GM19467 (cell line): Measurements from ENCODE around the gene FOXP3.

Experiments
- ATAC-seq: cut with Tn5 transposase; IDR thresholded peaks from one replicate; pipeline ENCODE4 v1.9.1; 2021; ENCODE audit warnings: mild to moderate bottlenecking, moderate library complexity; ENCODE audit not compliant: unreplicated experiment

FOXP3 gene

GRCh38 chrX:49250578-49250977, 13.9 kb downstream of the FOXP3 start:
- no peak for ATAC-seq

GRCh38 chrX:49250066-49250465, 14.4 kb downstream of the FOXP3 start:
- no peak for ATAC-seq

GRCh38 chrX:49249616-49250015, 14.9 kb downstream of the FOXP3 start:
- no peak for ATAC-seq

GRCh38 chrX:49249071-49249470, 15.4 kb downstream of the FOXP3 start:
- ATAC-seq, result no peak

GRCh38 chrX:49247916-49248811, 16.3 kb downstream of the FOXP3 start:
- ATAC-seq, result no peak

GRCh38 chrX:49247346-49247745, 17.2 kb downstream of the FOXP3 start:
- ATAC-seq, result no peak

GRCh38 chrX:49246541-49246940, 18.0 kb downstream of the FOXP3 start:
- ATAC-seq, result no peak

GRCh38 chrX:49244207-49244606, 20.3 kb downstream of the FOXP3 start:
- ATAC-seq, result no peak

GRCh38 chrX:49243166-49243565, 21.3 kb downstream of the FOXP3 start:
- ATAC-seq, result no peak

- no peak for ATAC-seq
Observed at GRCh38 chrX:49242545-49243066, 21.9 kb downstream of the FOXP3 start.

- ATAC-seq, result no peak
Observed at GRCh38 chrX:49238735-49239134, 25.8 kb downstream of the FOXP3 start.

- ATAC-seq, result no peak
Observed at GRCh38 chrX:49237060-49237459, 27.4 kb downstream of the FOXP3 start.

- ATAC-seq, result no peak
Observed at GRCh38 chrX:49233887-49234555, 30.5 kb downstream of the FOXP3 start.

GRCh38 chrX:49233176-49233575, 31.3 kb downstream of the FOXP3 start, which contains the start of gene CACNA1F:
Gene CACNA1F (minus strand): TSS chrX:49233340. CDS start chrX:49233309, 31 bp downstream.
- no peak for ATAC-seq

- no peak for ATAC-seq
Observed at GRCh38 chrX:49232525-49232924, 32.0 kb downstream of the FOXP3 start.

- ATAC-seq, result no peak
Observed at GRCh38 chrX:49231333-49232000, 33.0 kb downstream of the FOXP3 start.

- no peak for ATAC-seq
Observed at GRCh38 chrX:49230500-49231232, 33.8 kb downstream of the FOXP3 start.

GRCh38 chrX:49228185-49228584, 36.3 kb downstream of the FOXP3 start:
- no peak for ATAC-seq

- no peak for ATAC-seq
Observed at GRCh38 chrX:49227726-49228125, 36.8 kb downstream of the FOXP3 start.

GRCh38 chrX:49226946-49227345, 37.6 kb downstream of the FOXP3 start:
- no peak for ATAC-seq

- ATAC-seq, result no peak
Observed at GRCh38 chrX:49225858-49226257, 38.7 kb downstream of the FOXP3 start.
